Stimulated activated CD8-positive, alpha-beta memory T cell treated with anti-CD3 and anti-CD28 coated beads, Interleukin-15, amount 100 ng/mL, for 4 hours (primary cell): Measurements from ENCODE around the gene SLX9.
"Not testable (repeated sequence)": the region's sequence is repeated elsewhere in the genome, so short reads cannot be mapped to it uniquely, and the experiment has no call there.

ENCODE experiments used
- DNase-seq, 2 donors: peaks; one replicate each; pipeline ENCODE4 v3.0.0-alpha.2; 2020; ENCODE audit warnings: low read depth in 2 of 2

SLX9 gene

DNA sequence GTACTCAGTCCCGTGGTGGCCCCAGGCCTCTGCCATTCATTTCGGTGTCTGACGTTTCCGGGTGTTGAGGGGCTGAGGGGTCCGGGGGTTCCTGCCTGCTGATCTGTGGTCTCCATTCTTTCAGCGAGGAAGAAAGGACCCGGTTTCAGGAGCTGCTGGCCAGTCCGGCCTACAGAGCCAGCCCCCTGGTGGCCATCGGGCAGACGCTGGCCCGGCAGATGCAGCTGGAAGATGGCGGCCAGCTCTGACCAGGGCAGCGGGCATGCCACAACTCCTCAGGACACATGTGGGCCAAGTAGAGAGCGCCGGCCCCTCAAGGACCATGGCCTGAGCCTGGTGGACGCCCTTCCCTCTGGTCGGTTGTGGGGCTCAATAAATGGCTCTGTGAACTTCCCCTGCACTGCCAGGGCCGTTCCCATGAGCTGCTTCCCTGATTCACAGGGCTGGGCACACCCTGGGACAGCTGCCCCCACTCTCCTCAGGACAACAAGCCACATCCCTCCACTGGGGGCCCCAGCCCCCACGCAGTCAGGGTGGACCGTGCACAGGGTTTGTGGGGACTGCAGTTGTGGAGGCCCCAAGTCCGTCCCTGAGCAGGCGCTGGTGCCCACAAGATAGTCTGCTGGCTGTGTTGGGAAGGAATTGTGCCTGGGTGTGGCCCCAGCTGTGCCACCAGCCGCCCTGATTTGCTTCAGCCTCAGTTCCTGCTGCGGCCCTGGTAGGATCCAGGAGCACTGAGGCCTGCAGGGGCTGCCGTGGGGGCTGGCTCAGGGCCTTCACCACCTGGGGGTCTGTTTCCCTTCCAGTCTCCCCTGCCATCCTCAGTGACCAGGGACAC, 36.9 kb downstream of the SLX9 start:
- DNase-seq = not testable (repeated sequence)

DNA sequence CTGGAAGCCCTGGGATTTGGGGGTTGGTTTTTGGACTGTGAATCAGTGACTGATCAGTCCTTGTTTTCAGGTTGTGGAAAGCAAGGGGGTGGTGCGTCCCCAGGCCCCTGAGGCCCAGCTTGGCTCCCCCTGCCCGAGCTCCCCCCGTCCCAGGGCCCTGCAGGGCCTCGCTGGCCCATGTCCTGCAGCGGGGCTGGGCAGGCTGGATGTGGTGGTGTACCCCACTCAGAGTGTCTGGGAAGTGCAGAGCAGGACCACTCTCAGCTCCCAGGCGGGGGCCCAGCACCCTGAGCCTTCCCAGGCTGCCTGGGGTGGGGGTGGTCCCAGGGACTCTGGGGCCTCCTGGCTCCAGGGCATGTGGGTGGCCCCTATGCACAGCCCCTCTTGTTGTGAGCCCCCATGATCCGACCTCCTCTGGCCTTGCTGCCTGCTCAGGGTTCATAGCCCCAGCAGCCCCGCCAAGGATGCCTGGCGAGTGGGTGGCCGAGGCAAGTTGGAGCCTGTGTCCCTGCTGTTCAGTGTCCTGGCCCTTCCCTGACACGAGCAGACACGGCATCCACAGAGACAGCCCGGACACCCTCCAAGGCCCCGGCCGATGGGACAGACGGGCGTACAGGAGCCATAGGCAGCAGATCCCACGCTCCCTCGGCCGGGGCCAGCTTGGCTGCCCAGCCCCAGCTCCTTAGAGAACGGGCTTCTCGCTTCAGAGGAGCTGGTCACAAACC, 37.9 kb downstream of the SLX9 start:
- no peak for DNase-seq

GRCh38 chr21:44979687-44980561, 40.1 kb downstream of the SLX9 start:
- DNase-seq = no peak

- DNase-seq = no peak
Measured at GRCh38 chr21:44980562-44981489, 41.0 kb downstream of the SLX9 start.

GRCh38 chr21:44982558-44983250, 42.9 kb downstream of the SLX9 start:
- no peak for DNase-seq

GRCh38 chr21:44983421-44984206, 43.8 kb downstream of the SLX9 start:
- no peak for DNase-seq

DNA sequence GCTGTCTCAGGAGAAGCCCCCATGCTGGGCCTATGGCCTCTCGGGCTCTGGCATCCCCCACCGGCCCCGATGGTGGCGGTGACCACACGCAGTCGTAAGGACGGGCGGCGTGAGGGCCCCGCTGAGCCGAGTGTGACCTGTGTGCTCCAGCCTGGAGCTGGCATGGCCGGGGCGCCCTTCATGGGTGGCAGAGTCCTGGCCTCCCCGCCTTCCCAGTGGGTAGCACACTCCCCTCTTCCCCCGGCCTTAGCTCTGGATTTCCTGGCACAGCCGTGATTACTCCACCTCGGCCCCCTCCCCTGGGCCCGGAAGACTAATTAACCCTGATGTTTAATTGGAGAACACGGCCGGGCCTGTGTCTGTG, 44.6 kb downstream of the SLX9 start:
- DNase-seq = no peak

GRCh38 chr21:44984792-44985440, 45.1 kb downstream of the SLX9 start:
- no peak for DNase-seq

DNA sequence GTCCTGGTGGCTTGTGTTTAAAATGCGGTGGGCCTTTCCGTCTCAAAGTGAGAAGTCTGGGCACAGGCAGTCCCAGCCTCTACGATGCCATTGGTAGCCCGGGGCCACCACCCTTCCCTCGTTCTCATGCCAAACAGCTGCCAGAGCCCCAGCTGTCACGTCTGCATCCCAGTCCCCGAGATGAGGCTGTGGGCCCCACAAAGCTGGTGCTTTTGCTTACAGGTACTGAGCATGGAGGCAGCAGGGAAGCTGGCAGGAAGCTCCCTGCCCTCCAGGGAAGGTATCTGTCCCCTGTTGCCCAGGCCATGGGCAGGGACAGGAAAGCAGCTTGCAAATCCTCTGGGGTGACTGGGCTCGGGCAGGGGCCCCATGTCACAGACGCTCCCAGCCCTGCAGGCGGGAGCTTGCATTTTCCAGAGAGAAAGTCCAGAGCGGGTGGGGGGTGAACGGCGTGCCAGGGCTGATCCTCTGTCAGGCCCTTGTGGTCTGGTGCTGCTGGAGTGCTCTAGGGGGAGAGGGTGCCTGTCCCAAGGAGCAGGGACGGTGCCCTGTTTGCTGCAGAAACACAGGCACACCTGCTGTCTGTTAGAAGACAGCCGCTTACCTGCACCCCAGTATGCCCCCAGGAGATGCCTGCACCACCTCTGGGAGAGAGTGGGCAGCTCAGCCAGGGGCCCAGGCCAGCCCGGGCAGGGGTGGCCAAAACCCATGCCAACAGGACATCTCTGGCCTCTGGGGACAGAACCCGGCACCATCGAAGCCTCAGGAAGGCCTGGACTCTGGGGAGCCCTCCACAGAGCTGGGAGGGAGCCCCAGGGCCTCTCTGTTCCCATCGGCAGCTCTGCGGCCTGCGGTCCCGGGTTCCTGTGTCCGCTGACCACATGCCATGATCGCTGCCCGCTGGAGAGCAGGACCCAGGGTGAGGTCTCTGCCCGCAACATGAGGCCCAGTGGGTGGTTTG, 45.9 kb downstream of the SLX9 start:
- no peak for DNase-seq

GRCh38 chr21:44986471-44987291, 46.9 kb downstream of the SLX9 start:
- DNase-seq = no peak

GRCh38 chr21:44987301-44987885, 47.6 kb downstream of the SLX9 start:
- DNase-seq = no peak

- no peak for DNase-seq
Measured at GRCh38 chr21:44987886-44988606, 48.2 kb downstream of the SLX9 start.

DNA sequence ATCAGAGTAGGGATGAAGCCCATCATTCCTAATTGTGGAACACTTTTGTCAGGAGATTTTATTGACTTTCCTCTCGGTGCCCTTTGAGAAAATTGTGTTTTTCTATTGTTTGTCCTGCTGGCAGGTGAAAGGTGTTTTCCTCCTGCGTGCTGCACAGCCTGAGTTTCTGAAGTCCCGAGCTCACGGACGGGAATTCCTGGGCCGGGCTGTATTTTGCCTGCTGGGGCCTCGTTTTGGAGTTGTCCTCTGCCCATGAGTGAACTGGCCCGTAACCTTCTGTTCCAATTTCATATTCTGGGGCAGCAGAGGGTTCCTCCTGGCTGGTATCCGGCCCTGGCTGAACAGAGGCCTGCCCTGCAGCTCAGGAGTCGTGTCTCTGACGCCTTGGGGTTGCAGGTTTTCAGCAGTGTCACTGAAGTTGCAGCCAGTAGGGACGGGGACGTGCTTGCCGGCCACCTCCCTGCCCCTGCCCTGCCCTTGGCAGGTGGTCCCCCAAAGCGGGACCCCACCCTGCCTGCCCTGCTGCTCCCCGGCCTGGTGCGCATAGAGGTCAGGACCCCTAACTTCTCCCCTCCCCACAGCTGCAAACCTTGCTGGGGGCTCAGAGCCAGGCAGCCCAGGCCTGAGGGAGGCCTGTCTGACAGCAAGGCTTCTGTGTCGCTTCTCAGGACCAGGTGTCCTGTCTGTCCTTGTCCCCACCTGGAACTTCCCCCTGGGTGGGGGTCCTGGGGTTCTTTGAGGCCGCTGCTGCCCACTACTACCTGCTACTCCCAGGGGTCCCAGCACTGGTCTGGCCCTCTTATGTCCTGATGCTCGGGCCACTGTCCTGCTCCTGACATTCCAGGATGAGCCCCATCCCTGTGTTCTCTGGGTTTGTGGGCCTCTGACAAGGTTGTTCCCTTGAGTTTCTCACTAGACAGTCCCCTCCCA, 49.0 kb downstream of the SLX9 start:
- DNase-seq = no peak

DNA sequence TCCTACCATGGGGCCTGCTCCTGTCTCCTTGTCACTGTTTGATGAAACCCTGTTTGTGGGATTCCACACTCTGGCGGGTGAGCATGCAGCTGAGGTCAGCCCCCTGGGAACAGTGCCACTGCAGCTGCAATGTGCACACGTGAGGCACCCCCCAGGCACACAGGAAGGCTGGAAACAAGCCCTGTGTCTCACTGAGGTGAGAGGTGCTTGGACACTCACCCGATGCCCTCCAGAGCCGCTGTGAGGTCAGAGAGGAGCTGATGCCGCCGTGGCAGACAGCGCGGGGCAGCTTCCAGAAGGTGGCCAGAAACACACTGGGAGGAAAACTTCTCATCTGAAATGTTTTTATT, 49.7 kb downstream of the SLX9 start:
- no peak for DNase-seq
